Erythroblast (primary cell): Measurements from ENCODE around the gene JOSD2.

ENCODE experiments used
- GATA1 ChIP-seq: IDR thresholded peaks from 2 replicates; pipeline ENCODE4 v1.6.1; 2011; ENCODE audit warnings: low read depth, mild to moderate bottlenecking, control low read depth, low read length, moderate library complexity
- POLR2A ChIP-seq: IDR thresholded peaks from 2 replicates; pipeline ENCODE4 v1.6.1; 2011; ENCODE audit warnings: mild to moderate bottlenecking, low read length

GRCh38 chr19:50536662-50537305 is 25.8 kb upstream of the JOSD2 start:
- no peak for TF ChIP-seq POLR2A
- TF ChIP-seq GATA1, result no peak
